PC-3 (cell line): ENCODE results near the gene PITPNM3. TPM values are rescaled to one million over a fixed set of nuclear protein-coding genes. Genes with fewer than 3 reads are reported as not detected.

ENCODE experiments used
- ATAC-seq: fragments of 200-7000 bp; cut with Tn5 transposase; 2 replicates; pipeline ENCODE4 v1.9.1; 2020; ENCODE audit warnings: mild to moderate bottlenecking, moderate library complexity
- BruUV-seq: library from RNA; stranded (reverse); fragments of 400-500 nt; replicated peaks from 2 replicates; lab custom pipeline; 2021; lab: Mats Ljungman, UMichigan
- CTCF ChIA-PET: fragments of 300-600 bp; sonication (Branson Sonifier 250); formaldehyde crosslinking; loops from one replicate; lab custom pipeline; 2022; ENCODE audit warnings: antibody characterized with exemption; lab: Charles Lee
- POLR2A ChIA-PET: fragments of 300-600 bp; sonication (Branson Sonifier 250); formaldehyde crosslinking; loops from one replicate; lab custom pipeline; 2022; ENCODE audit warnings: antibody characterized with exemption; ENCODE audit not compliant: unreplicated experiment; lab: Charles Lee
- DNase-seq: peaks from one replicate; pipeline ENCODE4 v3.0.0-alpha.2; 2015
- H2AFZ ChIP-seq: fragments of 300-600 bp; sonication (generic); 2 replicates; pipeline ENCODE4 v1.6.0; 2016; ENCODE audit warnings: antibody characterized with exemption, low read length
- H3F3A ChIP-seq: fragments of 300-600 bp; sonication (generic); one replicate; pipeline ENCODE4 v1.6.0; 2017; ENCODE audit warnings: antibody characterized with exemption, low read length, control low read depth, mild to moderate bottlenecking; ENCODE audit not compliant: unreplicated experiment
- H3K27ac ChIP-seq: fragments of 300-600 bp; sonication (generic); 2 replicates; pipeline ENCODE4 v1.5.1; 2016; ENCODE audit warnings: mild to moderate bottlenecking, low read length
- H3K27me3 ChIP-seq: fragments of 300-600 bp; sonication (generic); 2 replicates; pipeline ENCODE4 v1.6.1; 2016; ENCODE audit warnings: low read length, mixed read lengths
- H3K36me3 ChIP-seq: fragments of 300-600 bp; sonication (generic); 2 replicates; pipeline ENCODE4 v1.6.1; 2016; ENCODE audit warnings: low read depth, mixed run types, low read length, mixed read lengths
- H3K4me1 ChIP-seq: fragments of 300-600 bp; sonication (generic); 2 replicates; pipeline ENCODE4 v1.5.1; 2016; ENCODE audit warnings: low read length; ENCODE audit not compliant: insufficient read depth
- H3K4me2 ChIP-seq: fragments of 300-600 bp; sonication (generic); 2 replicates; pipeline ENCODE4 v1.6.0; 2016; ENCODE audit warnings: low read length
- H3K4me3 ChIP-seq: fragments of 300-600 bp; sonication (generic); 2 replicates; pipeline ENCODE4 v1.5.1; 2016; ENCODE audit warnings: mild to moderate bottlenecking, low read length, mixed read lengths
- H3K79me2 ChIP-seq: fragments of 300-600 bp; sonication (generic); 2 replicates; pipeline ENCODE4 v1.6.1; 2017; ENCODE audit warnings: low read length, mixed read lengths
- H3K9ac ChIP-seq: fragments of 300-600 bp; sonication (generic); 2 replicates; pipeline ENCODE4 v1.6.0; 2016; ENCODE audit warnings: mild to moderate bottlenecking, low read length
- H3K9me2 ChIP-seq: fragments of 300-600 bp; sonication (generic); replicated peaks from 2 replicates; pipeline ENCODE4 v1.6.1; 2016; ENCODE audit warnings: mixed run types, low read length, mixed read lengths
- H3K9me3 ChIP-seq: fragments of 300-600 bp; sonication (generic); 2 replicates; pipeline ENCODE4 v1.6.1; 2016; ENCODE audit warnings: low read length, mixed read lengths
- H4K20me1 ChIP-seq: fragments of 300-600 bp; sonication (generic); 2 replicates; pipeline ENCODE4 v1.6.1; 2016; ENCODE audit warnings: low read length, mixed read lengths
- EZH2 ChIP-seq: fragments of 300-600 bp; sonication (generic); IDR thresholded peaks from one replicate; pipeline ENCODE4 v1.6.1; 2017; ENCODE audit warnings: antibody characterized with exemption, mild to moderate bottlenecking, low read length; ENCODE audit not compliant: unreplicated experiment
- EZH2phosphoT487 ChIP-seq: fragments of 300-600 bp; sonication (generic); IDR thresholded peaks from 2 replicates; pipeline ENCODE4 v1.6.1; 2018; ENCODE audit warnings: mild to moderate bottlenecking, antibody characterized with exemption, low read length, borderline replicate concordance
- intact Hi-C: fragments of 100-400 bp; cut with micrococcal nuclease; formaldehyde crosslinking; loops from 2 replicates; pipeline ENCODE4 v1.9.0; 2023
- total RNA-seq: library from RNA; depleted of rRNA; stranded (reverse); fragments of >200 nt; gene quantifications from 2 replicates; pipeline ENCODE4 v1.2.3, GENCODE V29; 2014
- TF ChIP-seq, protein P1 (sequence below): fragments of 300-600 bp; sonication (generic); conservative IDR thresholded peaks from 2 replicates; pipeline ENCODE4 v1.5.1; 2017; ENCODE audit warnings: antibody characterized with exemption, low read depth, mild to moderate bottlenecking, low read length

Gene PITPNM3
- total RNA-seq, 1 experiment from 2014 or later = 7.1 TPM

DNA sequence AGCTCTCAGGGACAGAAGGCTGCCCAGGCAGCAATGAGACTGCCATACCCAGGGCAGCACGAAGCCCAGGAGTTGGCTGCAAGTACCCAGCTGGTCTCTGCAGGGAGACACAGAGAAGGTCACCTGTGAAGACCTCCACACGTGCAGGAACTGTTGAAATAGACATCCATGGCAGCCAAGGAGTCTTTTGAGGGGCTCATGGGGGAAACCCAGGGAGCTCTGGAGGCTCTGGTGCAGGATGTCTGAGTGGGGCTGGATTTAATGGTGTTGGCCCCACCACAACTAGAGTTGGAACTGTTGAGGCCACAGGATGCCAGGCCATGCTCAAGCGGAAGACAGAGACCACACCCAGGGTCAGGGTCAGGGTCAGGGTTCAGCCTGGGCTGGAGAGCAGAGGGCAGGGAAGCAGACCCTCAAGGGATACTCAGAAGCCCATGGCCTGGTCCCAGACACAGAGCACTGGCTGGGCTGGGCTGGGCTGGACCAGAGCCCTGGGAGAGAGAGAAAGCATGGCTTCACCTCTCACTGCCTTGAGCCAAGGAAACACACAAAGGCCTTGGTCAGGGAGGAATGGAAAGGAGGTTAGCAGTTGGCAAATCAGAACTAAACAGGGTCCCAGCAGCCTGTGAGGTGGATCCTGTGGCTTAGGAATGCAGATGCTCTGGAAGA is 21.4 kb downstream of the PITPNM3 start:
- H3K9me3 ChIP-seq = no peaks in the 10 kb centered on the region
- no peak overlapping the region for H3K27ac ChIP-seq
- H3K9ac ChIP-seq = no peak overlapping the region
- no peaks in the 10 kb centered on the region for H3K27me3 ChIP-seq
- no TSS peak for BruUV-seq
- H2AFZ ChIP-seq = no peak overlapping the region
- no peaks in the 10 kb centered on the region for H3K79me2 ChIP-seq
- TF ChIP-seq, protein P1, sequence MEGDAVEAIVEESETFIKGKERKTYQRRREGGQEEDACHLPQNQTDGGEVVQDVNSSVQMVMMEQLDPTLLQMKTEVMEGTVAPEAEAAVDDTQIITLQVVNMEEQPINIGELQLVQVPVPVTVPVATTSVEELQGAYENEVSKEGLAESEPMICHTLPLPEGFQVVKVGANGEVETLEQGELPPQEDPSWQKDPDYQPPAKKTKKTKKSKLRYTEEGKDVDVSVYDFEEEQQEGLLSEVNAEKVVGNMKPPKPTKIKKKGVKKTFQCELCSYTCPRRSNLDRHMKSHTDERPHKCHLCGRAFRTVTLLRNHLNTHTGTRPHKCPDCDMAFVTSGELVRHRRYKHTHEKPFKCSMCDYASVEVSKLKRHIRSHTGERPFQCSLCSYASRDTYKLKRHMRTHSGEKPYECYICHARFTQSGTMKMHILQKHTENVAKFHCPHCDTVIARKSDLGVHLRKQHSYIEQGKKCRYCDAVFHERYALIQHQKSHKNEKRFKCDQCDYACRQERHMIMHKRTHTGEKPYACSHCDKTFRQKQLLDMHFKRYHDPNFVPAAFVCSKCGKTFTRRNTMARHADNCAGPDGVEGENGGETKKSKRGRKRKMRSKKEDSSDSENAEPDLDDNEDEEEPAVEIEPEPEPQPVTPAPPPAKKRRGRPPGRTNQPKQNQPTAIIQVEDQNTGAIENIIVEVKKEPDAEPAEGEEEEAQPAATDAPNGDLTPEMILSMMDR = no peak
- no peak for TF ChIP-seq EZH2
- H3K36me3 ChIP-seq = no peaks in the 10 kb centered on the region
- DNase-seq = no peak
- ChIA-PET CTCF (no interaction called here), POLR2A (no interaction called here)
- intact Hi-C loops = no loop called here
- no peaks in the 10 kb centered on the region for H3K9me2 ChIP-seq
- no peak overlapping the region for H3K4me3 ChIP-seq
- ATAC-seq = no peak
- no peaks in the 10 kb centered on the region for H4K20me1 ChIP-seq
- no peak overlapping the region for H3K4me2 ChIP-seq
- H3K4me1 ChIP-seq = no peaks in the 10 kb centered on the region
- no peaks in the 10 kb centered on the region for H3F3A ChIP-seq

DNA sequence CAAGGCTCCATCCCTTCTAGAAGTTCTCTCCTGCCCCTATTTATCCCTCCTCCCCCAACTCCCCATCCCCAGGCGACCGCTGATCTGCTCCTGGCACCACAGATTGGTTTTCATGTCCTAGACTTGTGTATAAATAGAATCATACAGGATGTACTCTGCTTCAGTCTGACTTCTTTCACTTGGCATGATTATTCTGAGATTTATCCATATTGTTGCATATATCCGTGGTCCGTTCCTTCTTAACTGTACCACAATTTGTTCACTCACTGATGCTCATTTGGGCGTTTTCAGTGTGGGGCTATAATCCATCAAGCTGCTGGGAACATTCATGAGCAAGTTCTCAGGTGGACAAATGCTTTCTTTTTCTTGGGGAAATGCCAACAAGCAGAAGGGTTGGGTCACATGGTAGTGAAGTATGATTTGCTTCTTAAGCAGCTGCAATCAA is 23.9 kb downstream of the PITPNM3 start:
- ChIA-PET POLR2A (no interaction called here), CTCF (no interaction called here)
- Histone ChIP-seq H3K27ac (no peak overlapping the region), H3K79me2 (no peaks in the 10 kb centered on the region), H3K9me2 (no peaks in the 10 kb centered on the region), H4K20me1 (no peaks in the 10 kb centered on the region), H3K36me3 (no peaks in the 10 kb centered on the region), H2AFZ (no peak overlapping the region), H3K9me3 (no peaks in the 10 kb centered on the region), H3K4me1 (no peaks in the 10 kb centered on the region), H3K4me3 (no peak overlapping the region), H3K4me2 (no peak overlapping the region), H3F3A (no peaks in the 10 kb centered on the region), H3K27me3 (no peaks in the 10 kb centered on the region), H3K9ac (no peak overlapping the region)
- no peak for TF ChIP-seq EZH2
- TF ChIP-seq, protein P1 = no peak
- TF ChIP-seq EZH2phosphoT487 = no peak
- intact Hi-C loops = no loop called here
- ATAC-seq (no peak), DNase-seq (no peak)
- BruUV-seq = no TSS peak

DNA sequence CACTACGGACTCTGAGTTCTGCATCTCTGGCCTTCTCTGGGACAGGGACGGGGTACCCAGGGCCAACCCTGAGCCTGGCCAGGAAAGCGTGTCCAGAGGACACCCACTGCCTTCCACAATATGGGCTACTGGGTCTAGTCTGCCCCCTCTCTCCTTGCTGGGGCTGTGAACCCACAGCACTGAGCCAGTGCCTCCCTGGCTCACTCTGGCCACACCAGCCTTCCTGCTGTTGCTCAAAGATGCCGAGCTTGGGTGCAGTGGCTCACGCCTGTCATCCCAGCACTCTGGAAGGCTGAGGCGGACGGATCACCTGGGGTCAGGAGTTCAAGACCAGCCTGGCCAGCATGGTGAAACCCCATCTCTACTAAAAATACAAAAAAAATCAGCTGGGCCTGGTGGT is 24.8 kb downstream of the PITPNM3 start:
- Histone ChIP-seq H3K9me3 (no peaks in the 10 kb centered on the region), H3K4me1 (no peaks in the 10 kb centered on the region), H2AFZ (no peak overlapping the region), H3K4me3 (no peak overlapping the region), H4K20me1 (no peaks in the 10 kb centered on the region), H3K9me2 (no peaks in the 10 kb centered on the region), H3K79me2 (no peaks in the 10 kb centered on the region), H3K4me2 (no peak overlapping the region), H3K36me3 (no peaks in the 10 kb centered on the region), H3K27ac (no peak overlapping the region), H3F3A (no peaks in the 10 kb centered on the region), H3K27me3 (no peaks in the 10 kb centered on the region), H3K9ac (no peak overlapping the region)
- BruUV-seq = no TSS peak
- ChIA-PET CTCF (no interaction called here), POLR2A (no interaction called here)
- no peak for ATAC-seq
- TF ChIP-seq, protein P1 = no peak
- TF ChIP-seq EZH2 (no peak), EZH2phosphoT487 (no peak)
- no peak for DNase-seq
- intact Hi-C loops = no loop called here
